Measurements from ENCODE around the gene TNIP2. TPM values are rescaled to one million over a fixed set of nuclear protein-coding genes. Genes with fewer than 3 reads are reported as not detected.
A peak's percentile ranks its signal among the peaks of the same experiment; 100 is the strongest.
"Not testable (repeated sequence)": the region's sequence is repeated elsewhere in the genome, so short reads cannot be mapped to it uniquely, and the experiment has no call there.

The TNIP2 gene
- total and polyA plus RNA-seq, 2 donors (not counting 1 experiment from before 2014, with no cell fraction given): 47.6 to 71.9 TPM

GRCh38 chr4:2741626-2742025, 14.5 kb downstream of the TNIP2 start:
- H3K4me2 ChIP-seq (replicated peaks; ENCODE audit: low read depth, low read length, poor library complexity, severe bottlenecking): no peak overlapping the region
- WGBS (ENCODE audit: insufficient coverage): 96% methylated on average over 7 of the region's 9 CpGs
- H3K9me3 ChIP-seq (ENCODE audit: control extremely low read depth in 1 of 3, control insufficient read depth in 2 of 3, insufficient read depth in 1 of 3, low read length in 2 of 3): peaks cover 1 to 4% (median 2%) of the 10 kb centered on the region in 3 donors
- no peak overlapping the region for H3K4me3 ChIP-seq (ENCODE audit: control extremely low read depth in 1 of 5, extremely low read depth in 1 of 5, insufficient read depth in 1 of 5, low read depth in 2 of 5, low read length in 4 of 5)
- ChIA-PET POLR2A (no interaction called here), CTCF (no interaction called here)
- no peak overlapping the region for H3K27ac ChIP-seq (ENCODE audit: low read length in 2 of 2)
- no peak for TF ChIP-seq CTCF (IDR thresholded peaks at IDR 0.05)
- TF ChIP-seq EZH2 (IDR thresholded peaks at IDR 0.05; ENCODE audit: borderline replicate concordance, insufficient read depth, low read depth, low read length, poor library complexity, severe bottlenecking): no peak
- no peak overlapping the region for H3K9ac ChIP-seq (ENCODE audit: low read length)
- ATAC-seq (ENCODE audit: low read depth) (no peak), DNase-seq (no peak)
- H4K20me1 ChIP-seq (ENCODE audit: control insufficient read depth, insufficient read depth, low read length, poor library complexity, severe bottlenecking): peaks cover 4% of the 10 kb centered on the region
- H3K4me1 ChIP-seq (ENCODE audit: control insufficient read depth in 2 of 2, insufficient read depth in 2 of 2, low read length in 2 of 2): peaks cover 12 to 14% of the 10 kb centered on the region in 2 donors
- peaks cover 21% of the 10 kb centered on the region for H3K4me1 Mint-ChIP-seq
- peaks cover 2% of the 10 kb centered on the region for H3K9me3 Mint-ChIP-seq (ENCODE audit: insufficient read depth)
- peaks cover 8% of the 10 kb centered on the region for H3K79me2 ChIP-seq (ENCODE audit: control insufficient read depth, insufficient read depth, low read length)
- no peaks in the 10 kb centered on the region for H3K27me3 Mint-ChIP-seq
- no peak overlapping the region for H3K4me3 Mint-ChIP-seq
- no peaks in the 10 kb centered on the region for H3K27me3 ChIP-seq (replicated peaks in 1 of 4; ENCODE audit: control extremely low read depth in 1 of 4, control insufficient read depth in 3 of 4, insufficient read depth in 4 of 4, low read length in 3 of 4)
- intact Hi-C loops (cut with micrococcal nuclease): loop anchor here (10.0 kb wide), 1 partner anchor 303 kb away; no protein-coding TSS in a partner anchor
- peak overlapping the region; percentile 69 for H3K27ac Mint-ChIP-seq
- no peak overlapping the region for H2AFZ ChIP-seq (ENCODE audit: insufficient read depth, low read depth, low read length, poor library complexity, severe bottlenecking)
- peaks cover 4 to 45% of the 10 kb centered on the region in 2 experiments for H3K36me3 ChIP-seq (replicated peaks in 1 of 2; ENCODE audit: control extremely low read depth in 1 of 2, control insufficient read depth in 1 of 2, extremely low read depth in 1 of 2, insufficient read depth in 2 of 2, low read length in 1 of 2)

GRCh38 chr4:2738296-2738695, 17.8 kb downstream of the TNIP2 start:
- Histone ChIP-seq H3K36me3 (replicated peaks in 1 of 2; ENCODE audit: control extremely low read depth in 1 of 2, control insufficient read depth in 1 of 2, extremely low read depth in 1 of 2, insufficient read depth in 2 of 2, low read length in 1 of 2) (peaks cover 1 to 25% of the 10 kb centered on the region in 2 experiments), H3K9me3 (ENCODE audit: control extremely low read depth in 1 of 3, control insufficient read depth in 2 of 3, insufficient read depth in 1 of 3, low read length in 2 of 3) (peaks cover 2 to 13% (median 4%) of the 10 kb centered on the region in 3 donors)
- H3K9ac ChIP-seq (ENCODE audit: low read length); intact Hi-C loops (cut with micrococcal nuclease); CTCF ChIA-PET; H3K9me3 Mint-ChIP-seq (ENCODE audit: insufficient read depth); H3K27me3 ChIP-seq (replicated peaks in 1 of 4; ENCODE audit: control extremely low read depth in 1 of 4, control insufficient read depth in 3 of 4, insufficient read depth in 4 of 4, low read length in 3 of 4); H3K4me2 ChIP-seq (replicated peaks; ENCODE audit: low read depth, low read length, poor library complexity, severe bottlenecking); POLR2A ChIA-PET; H3K27ac ChIP-seq (ENCODE audit: low read length in 2 of 2); H2AFZ ChIP-seq (ENCODE audit: insufficient read depth, low read depth, low read length, poor library complexity, severe bottlenecking); ATAC-seq (ENCODE audit: low read depth); H3K79me2 ChIP-seq (ENCODE audit: control insufficient read depth, insufficient read depth, low read length); H3K27me3 Mint-ChIP-seq; H3K4me1 Mint-ChIP-seq; H3K4me3 Mint-ChIP-seq; DNase-seq; H3K4me1 ChIP-seq (ENCODE audit: control insufficient read depth in 2 of 2, insufficient read depth in 2 of 2, low read length in 2 of 2); H4K20me1 ChIP-seq (ENCODE audit: control insufficient read depth, insufficient read depth, low read length, poor library complexity, severe bottlenecking); H3K4me3 ChIP-seq (ENCODE audit: control extremely low read depth in 1 of 5, extremely low read depth in 1 of 5, insufficient read depth in 1 of 5, low read depth in 2 of 5, low read length in 4 of 5): not testable (repeated sequence)
- H3K27ac Mint-ChIP-seq: peak overlapping the region; percentile 8
- 100% methylated on average over 2 of the region's 2 CpGs for WGBS (ENCODE audit: insufficient coverage)
